HCT116 (cell line): ENCODE measurements around the gene FGF22. TPM values are rescaled to one million over a fixed set of nuclear protein-coding genes. Genes with fewer than 3 reads are reported as not detected.

ENCODE experiments used
- ATAC-seq: fragments of 200-7000 bp; cut with Tn5 transposase; 2 replicates; pipeline ENCODE4 v1.9.1; 2020; ENCODE audit warnings: mild to moderate bottlenecking, moderate library complexity
- BruUV-seq: library from RNA; stranded (reverse); fragments of 400-500 nt; replicated peaks from 2 replicates; lab custom pipeline; 2021; lab: Mats Ljungman, UMichigan
- CTCF ChIA-PET: fragments of 300-600 bp; sonication (Branson Sonifier 250); formaldehyde crosslinking; loops from one replicate; lab custom pipeline; 2021; ENCODE audit warnings: antibody characterized with exemption; lab: Charles Lee
- POLR2A ChIA-PET: fragments of 300-600, 350-600 bp; sonication (Branson Sonifier 250); formaldehyde crosslinking; loops from one replicate; lab custom pipeline; 2021; ENCODE audit warnings: antibody characterized with exemption; lab: Charles Lee
- RAD21 ChIA-PET, 2 experiments: fragments of 300-600 bp; sonication (Branson Sonifier 250); formaldehyde crosslinking; loops; one replicate each; lab custom pipeline; 2023; ENCODE audit warnings: low total read pairs in 2 of 2; ENCODE audit not compliant: uncharacterized antibody in 2 of 2, unreplicated experiment in 2 of 2, low non-redundant PET in 1 of 2; lab: Charles Lee
- DNase-seq: peaks from one replicate; pipeline ENCODE4 v3.0.0-alpha.2; 2010; ENCODE audit warnings: low read depth, low spot score
- H2AFZ ChIP-seq: fragments of 200-600 bp; shearing (Covaris generic), sonication (generic); 2 replicates; pipeline ENCODE4 v1.6.1; 2017; ENCODE audit warnings: low read depth, mixed run types, mixed read lengths, antibody characterized with exemption, low read length; ENCODE audit not compliant: poor library complexity, severe bottlenecking
- H3K27ac ChIP-seq: 2 replicates; pipeline ENCODE4 v1.5.1; 2012; ENCODE audit warnings: low read depth, low read length
- H3K27me3 ChIP-seq: fragments of 200-600 bp; sonication (generic); 2 replicates; pipeline ENCODE4 v1.6.1; 2016; ENCODE audit warnings: mixed run types, low read length, mixed read lengths; ENCODE audit not compliant: insufficient read depth
- H3K36me3 ChIP-seq, 2 experiments: fragments of 200-500 bp in 1 of 2; fragments of 200-600 bp in 1 of 2; sonication (Bioruptor generic) in 1 of 2; sonication (generic) in 1 of 2; 2 replicates each; pipeline versions ENCODE4 v1.5.1 to v1.6.1; 2014 to 2016; ENCODE audit warnings: low read length in 2 of 2, inconsistent platforms in 1 of 2, mixed read lengths in 1 of 2, mixed run types in 1 of 2; ENCODE audit not compliant: insufficient read depth in 2 of 2, control insufficient read depth in 1 of 2
- H3K4me1 ChIP-seq, 2 experiments: fragments of 200-600 bp in 1 of 2; sonication (generic) in 1 of 2; 2 replicates each; pipeline versions ENCODE4 v1.5.1 to v1.6.1; 2012 to 2017; ENCODE audit warnings: low read length in 2 of 2, inconsistent platforms in 1 of 2, mild to moderate bottlenecking in 1 of 2, mixed read lengths in 1 of 2, mixed run types in 1 of 2, moderate library complexity in 1 of 2; ENCODE audit not compliant: insufficient read depth in 2 of 2, control insufficient read depth in 1 of 2
- H3K4me2 ChIP-seq: fragments of 200-600 bp; sonication (generic); 2 replicates; pipeline ENCODE4 v1.6.1; 2017; ENCODE audit warnings: mixed run types, low read length, mixed read lengths
- H3K4me3 ChIP-seq, 2 experiments: fragments of 200-600 bp in 1 of 2; sonication (generic) in 1 of 2; replicated peaks in 1 of 2; 2 replicates each; pipeline ENCODE4 v1.5.1; 2011 to 2016; ENCODE audit warnings: low read length in 2 of 2, control low read depth in 1 of 2, low read depth in 1 of 2, mild to moderate bottlenecking in 1 of 2, mixed read lengths in 1 of 2, mixed run types in 1 of 2
- H3K79me2 ChIP-seq: fragments of 200-600 bp; sonication (generic); 2 replicates; pipeline ENCODE4 v1.6.1; 2017; ENCODE audit warnings: mild to moderate bottlenecking, mixed run types, low read length, moderate library complexity, mixed read lengths; ENCODE audit not compliant: insufficient read depth
- H3K9ac ChIP-seq: fragments of 200-600 bp; sonication (generic); 2 replicates; pipeline ENCODE4 v1.6.1; 2016; ENCODE audit warnings: low read length, mixed read lengths
- H3K9me2 ChIP-seq: fragments of 200-600 bp; sonication (generic), shearing (Covaris generic); 2 replicates; pipeline ENCODE4 v1.6.1; 2017; ENCODE audit warnings: mixed run types, mild to moderate bottlenecking, moderate library complexity; ENCODE audit not compliant: insufficient read depth
- H3K9me3 ChIP-seq, 2 experiments: fragments of 200-500 bp in 1 of 2; fragments of 200-600 bp in 1 of 2; sonication (Bioruptor generic) in 1 of 2; sonication (generic) in 1 of 2; 2 replicates each; pipeline ENCODE4 v1.6.1; 2014 to 2017; ENCODE audit warnings: low read length in 2 of 2, mixed read lengths in 2 of 2, inconsistent platforms in 1 of 2, low read depth in 1 of 2, mild to moderate bottlenecking in 1 of 2, mixed run types in 1 of 2, moderate library complexity in 1 of 2; ENCODE audit not compliant: control insufficient read depth in 1 of 2, insufficient read depth in 1 of 2
- H4K20me1 ChIP-seq: fragments of 200-600 bp; sonication (generic), shearing (Covaris generic); 2 replicates; pipeline ENCODE4 v1.6.1; 2017; ENCODE audit warnings: mixed run types, mild to moderate bottlenecking, moderate library complexity; ENCODE audit not compliant: insufficient read depth
- CBX3 ChIP-seq: IDR thresholded peaks from 2 replicates; pipeline ENCODE4 v1.6.1; 2012; ENCODE audit warnings: low read depth
- EZH2 ChIP-seq: fragments of 200-600 bp; sonication (generic); IDR thresholded peaks from 2 replicates; pipeline ENCODE4 v1.6.1; 2017; ENCODE audit warnings: antibody characterized with exemption, mixed run types
- EZH2phosphoT487 ChIP-seq: fragments of 200-600 bp; IDR thresholded peaks from 2 replicates; pipeline ENCODE4 v1.6.1; 2018; ENCODE audit warnings: antibody characterized with exemption, borderline replicate concordance
- JUND ChIP-seq: IDR thresholded peaks from 2 replicates; pipeline ENCODE4 v1.6.1; 2012
- POLR2A ChIP-seq: IDR thresholded peaks from 2 replicates; pipeline ENCODE4 v1.7.0; 2011; ENCODE audit warnings: borderline replicate concordance; ENCODE audit not compliant: insufficient read depth, insufficient read length; ENCODE audit errors: extremely low read depth
- RAD21 ChIP-seq: IDR thresholded peaks from 2 replicates; pipeline ENCODE4 v1.6.1; 2012; ENCODE audit warnings: low read depth, mild to moderate bottlenecking
- SRF ChIP-seq: IDR thresholded peaks from 2 replicates; pipeline ENCODE4 v1.6.1; 2012; ENCODE audit warnings: low read depth
- TCF7L2 ChIP-seq: IDR thresholded peaks from 2 replicates; pipeline ENCODE4 v1.7.0; 2011; ENCODE audit warnings: borderline replicate concordance, inconsistent platforms; ENCODE audit not compliant: insufficient read depth, insufficient read length; ENCODE audit errors: extremely low read depth
- YY1 ChIP-seq: IDR thresholded peaks from 2 replicates; pipeline ENCODE4 v1.6.1; 2011; ENCODE audit warnings: low read length, low read depth, moderate library complexity, mild to moderate bottlenecking; ENCODE audit not compliant: insufficient replicate concordance; ENCODE audit errors: extremely low read depth
- ZFX ChIP-seq: fragments of 450-650 bp; IDR thresholded peaks from 2 replicates; pipeline ENCODE4 v1.6.1; 2017
- ZNF274 ChIP-seq: fragments of 200-500 bp; sonication (Bioruptor generic); IDR thresholded peaks from 2 replicates; pipeline ENCODE4 v1.6.1; 2014; ENCODE audit warnings: mild to moderate bottlenecking, low read depth, low read length, inconsistent platforms
- intact Hi-C: fragments of 100-400 bp; cut with micrococcal nuclease; formaldehyde crosslinking; loops from 2 replicates; pipeline ENCODE4 v1.10.0; 2022
- total RNA-seq: library from RNA; stranded (reverse); gene quantifications from one replicate; pipeline ENCODE4 v1.2.1, GENCODE V29; 2021; ENCODE audit not compliant: unreplicated experiment
- TF ChIP-seq, protein P1 (sequence below): IDR thresholded peaks from 2 replicates; pipeline ENCODE4 v1.6.1; 2012
- TF ChIP-seq, protein P2 (sequence below): IDR thresholded peaks from 2 replicates; pipeline ENCODE4 v1.6.1; 2011; ENCODE audit warnings: mild to moderate bottlenecking, low read length, moderate library complexity; ENCODE audit not compliant: insufficient replicate concordance; ENCODE audit errors: extremely low read depth
- TF ChIP-seq, protein P3 (sequence below), 3 experiments: fragments of 200-600 bp in 1 of 3; sonication (generic) in 1 of 3; IDR thresholded peaks in 2 of 3; conservative IDR thresholded peaks in 1 of 3; 2 replicates each; pipeline ENCODE4 v1.5.1; 2012 to 2017; ENCODE audit warnings: low read depth in 2 of 3, low read length in 2 of 3, antibody characterized with exemption in 1 of 3, borderline replicate concordance in 1 of 3, control low read depth in 1 of 3, mild to moderate bottlenecking in 1 of 3, mixed read lengths in 1 of 3, mixed run types in 1 of 3, moderate library complexity in 1 of 3; ENCODE audit not compliant: insufficient read depth in 1 of 3

The FGF22 gene
- total RNA-seq, 1 experiment from 2014 or later: 1.5 TPM

DNA sequence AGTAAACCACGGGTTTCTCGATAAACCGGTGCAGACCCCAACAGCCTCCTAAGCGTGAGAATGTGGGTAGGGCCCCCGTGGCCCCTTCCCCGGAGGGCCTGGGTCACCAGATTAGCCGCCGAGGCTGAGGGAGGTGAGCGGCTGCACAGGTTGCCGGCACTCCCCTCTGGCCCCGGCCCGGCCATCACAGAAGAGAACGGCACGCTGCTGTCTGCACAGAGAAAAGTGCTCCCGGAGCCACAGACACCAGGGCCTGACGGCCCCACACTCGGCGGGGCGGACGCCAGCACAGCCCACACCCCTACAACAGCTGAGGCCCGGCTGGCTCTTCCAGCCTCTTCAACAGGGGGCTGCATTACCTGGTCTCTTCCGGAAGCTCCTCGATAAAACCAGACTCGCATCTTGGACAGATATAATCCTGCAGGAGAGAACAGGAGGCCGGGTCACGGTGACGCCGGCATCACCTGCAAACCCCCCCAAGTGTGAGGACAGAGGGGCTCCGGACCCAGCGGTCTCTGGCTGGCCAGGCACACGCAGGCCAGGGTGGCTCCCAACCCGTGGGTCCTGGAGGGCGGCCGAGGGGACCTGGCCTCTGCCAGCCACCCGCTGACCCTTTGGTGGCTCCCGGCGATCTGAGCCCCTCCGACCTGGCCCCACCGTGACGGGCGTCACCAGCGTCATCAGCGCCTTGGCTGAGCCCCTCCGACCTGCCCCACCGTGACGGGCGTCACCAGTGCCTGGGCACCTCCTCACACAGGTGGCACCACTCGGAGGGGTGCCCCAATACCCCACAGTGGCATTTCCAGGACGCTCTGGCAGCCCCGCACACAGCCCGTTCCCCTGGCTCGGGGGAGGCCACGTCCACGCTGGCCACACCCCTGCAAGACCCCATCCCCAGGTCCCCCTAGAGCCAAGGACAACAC, 13.0 kb downstream of the FGF22 start:
- DNase-seq (no peak), ATAC-seq (no peak)
- Histone ChIP-seq H3K27me3 (no peaks in the 10 kb centered on the region), H3K4me2 (no peak overlapping the region), H3K9me2 (no peaks in the 10 kb centered on the region), H3K4me1 (no peaks in the 10 kb centered on the region), H3K27ac (no peak overlapping the region), H4K20me1 (no peaks in the 10 kb centered on the region), H3K36me3 (peaks cover 14 to 45% of the 10 kb centered on the region in 2 experiments), H3K9ac (no peak overlapping the region), H3K9me3 (no peaks in the 10 kb centered on the region), H3K79me2 (peaks cover 78% of the 10 kb centered on the region), H3K4me3 (no peak overlapping the region), H2AFZ (no peak overlapping the region)
- intact Hi-C loops: no loop called here
- no TSS peak for BruUV-seq
- TF ChIP-seq, protein P1, sequence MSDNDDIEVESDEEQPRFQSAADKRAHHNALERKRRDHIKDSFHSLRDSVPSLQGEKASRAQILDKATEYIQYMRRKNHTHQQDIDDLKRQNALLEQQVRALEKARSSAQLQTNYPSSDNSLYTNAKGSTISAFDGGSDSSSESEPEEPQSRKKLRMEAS: no peak
- TF ChIP-seq CBX3 (no peak), JUND (no peak), EZH2phosphoT487 (no peak), SRF (no peak), POLR2A (no peak), EZH2 (no peak), ZNF274 (no peak), YY1 (no peak), RAD21 (no peak), ZFX (no peak), TCF7L2 (no peak)
- TF ChIP-seq, protein P2, sequence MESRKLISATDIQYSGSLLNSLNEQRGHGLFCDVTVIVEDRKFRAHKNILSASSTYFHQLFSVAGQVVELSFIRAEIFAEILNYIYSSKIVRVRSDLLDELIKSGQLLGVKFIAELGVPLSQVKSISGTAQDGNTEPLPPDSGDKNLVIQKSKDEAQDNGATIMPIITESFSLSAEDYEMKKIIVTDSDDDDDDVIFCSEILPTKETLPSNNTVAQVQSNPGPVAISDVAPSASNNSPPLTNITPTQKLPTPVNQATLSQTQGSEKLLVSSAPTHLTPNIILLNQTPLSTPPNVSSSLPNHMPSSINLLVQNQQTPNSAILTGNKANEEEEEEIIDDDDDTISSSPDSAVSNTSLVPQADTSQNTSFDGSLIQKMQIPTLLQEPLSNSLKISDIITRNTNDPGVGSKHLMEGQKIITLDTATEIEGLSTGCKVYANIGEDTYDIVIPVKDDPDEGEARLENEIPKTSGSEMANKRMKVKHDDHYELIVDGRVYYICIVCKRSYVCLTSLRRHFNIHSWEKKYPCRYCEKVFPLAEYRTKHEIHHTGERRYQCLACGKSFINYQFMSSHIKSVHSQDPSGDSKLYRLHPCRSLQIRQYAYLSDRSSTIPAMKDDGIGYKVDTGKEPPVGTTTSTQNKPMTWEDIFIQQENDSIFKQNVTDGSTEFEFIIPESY: no peak
- TF ChIP-seq, protein P3, sequence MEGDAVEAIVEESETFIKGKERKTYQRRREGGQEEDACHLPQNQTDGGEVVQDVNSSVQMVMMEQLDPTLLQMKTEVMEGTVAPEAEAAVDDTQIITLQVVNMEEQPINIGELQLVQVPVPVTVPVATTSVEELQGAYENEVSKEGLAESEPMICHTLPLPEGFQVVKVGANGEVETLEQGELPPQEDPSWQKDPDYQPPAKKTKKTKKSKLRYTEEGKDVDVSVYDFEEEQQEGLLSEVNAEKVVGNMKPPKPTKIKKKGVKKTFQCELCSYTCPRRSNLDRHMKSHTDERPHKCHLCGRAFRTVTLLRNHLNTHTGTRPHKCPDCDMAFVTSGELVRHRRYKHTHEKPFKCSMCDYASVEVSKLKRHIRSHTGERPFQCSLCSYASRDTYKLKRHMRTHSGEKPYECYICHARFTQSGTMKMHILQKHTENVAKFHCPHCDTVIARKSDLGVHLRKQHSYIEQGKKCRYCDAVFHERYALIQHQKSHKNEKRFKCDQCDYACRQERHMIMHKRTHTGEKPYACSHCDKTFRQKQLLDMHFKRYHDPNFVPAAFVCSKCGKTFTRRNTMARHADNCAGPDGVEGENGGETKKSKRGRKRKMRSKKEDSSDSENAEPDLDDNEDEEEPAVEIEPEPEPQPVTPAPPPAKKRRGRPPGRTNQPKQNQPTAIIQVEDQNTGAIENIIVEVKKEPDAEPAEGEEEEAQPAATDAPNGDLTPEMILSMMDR (IDR thresholded peaks at IDR 0.05 in 2 of 3, conservative IDR thresholded peaks at IDR 0.05 in 1 of 3; ENCODE audit: borderline replicate concordance in 1 of 3, insufficient read depth in 1 of 3, low read depth in 2 of 3, low read length in 2 of 3): no peak
- ChIA-PET CTCF (no interaction called here), POLR2A (no interaction called here), RAD21 (no interaction called here)
